HL-60 (cell line): ENCODE results near the gene NLGN1.

Experiments used
- GABPA ChIP-seq: IDR thresholded peaks from 2 replicates; pipeline ENCODE4 v1.6.1; 2012; ENCODE audit warnings: low read depth
- POLR2AphosphoS5 ChIP-seq: IDR thresholded peaks from 2 replicates; pipeline ENCODE4 v1.6.1; 2012; ENCODE audit warnings: low read depth
- TF ChIP-seq, protein P1 (sequence below): IDR thresholded peaks from one replicate; pipeline ENCODE4 v1.5.1; 2011; ENCODE audit warnings: low read length, control low read depth, inconsistent platforms; ENCODE audit not compliant: insufficient read depth

DNA sequence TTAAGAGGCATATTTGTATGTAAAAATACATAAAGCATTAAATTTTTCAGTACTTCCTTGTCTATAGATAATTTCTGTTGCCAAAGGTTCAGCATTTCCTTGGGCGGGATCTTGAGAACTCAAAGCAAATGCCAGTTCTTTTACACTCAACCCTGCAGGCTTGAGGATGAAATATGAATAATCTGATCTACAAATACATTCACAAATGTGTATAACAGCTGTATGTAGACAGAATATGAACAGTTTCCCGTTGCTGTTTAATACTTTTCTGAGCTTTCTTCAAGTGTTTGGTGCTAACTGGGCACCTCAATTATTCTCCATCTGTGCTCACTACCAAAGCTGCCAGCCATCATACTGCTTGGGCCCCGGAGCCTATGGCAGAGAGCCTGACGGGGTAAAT, 661.3 kb downstream of the NLGN1 start:
- TF ChIP-seq POLR2AphosphoS5 (no peak), GABPA (no peak)
- TF ChIP-seq, protein P1, sequence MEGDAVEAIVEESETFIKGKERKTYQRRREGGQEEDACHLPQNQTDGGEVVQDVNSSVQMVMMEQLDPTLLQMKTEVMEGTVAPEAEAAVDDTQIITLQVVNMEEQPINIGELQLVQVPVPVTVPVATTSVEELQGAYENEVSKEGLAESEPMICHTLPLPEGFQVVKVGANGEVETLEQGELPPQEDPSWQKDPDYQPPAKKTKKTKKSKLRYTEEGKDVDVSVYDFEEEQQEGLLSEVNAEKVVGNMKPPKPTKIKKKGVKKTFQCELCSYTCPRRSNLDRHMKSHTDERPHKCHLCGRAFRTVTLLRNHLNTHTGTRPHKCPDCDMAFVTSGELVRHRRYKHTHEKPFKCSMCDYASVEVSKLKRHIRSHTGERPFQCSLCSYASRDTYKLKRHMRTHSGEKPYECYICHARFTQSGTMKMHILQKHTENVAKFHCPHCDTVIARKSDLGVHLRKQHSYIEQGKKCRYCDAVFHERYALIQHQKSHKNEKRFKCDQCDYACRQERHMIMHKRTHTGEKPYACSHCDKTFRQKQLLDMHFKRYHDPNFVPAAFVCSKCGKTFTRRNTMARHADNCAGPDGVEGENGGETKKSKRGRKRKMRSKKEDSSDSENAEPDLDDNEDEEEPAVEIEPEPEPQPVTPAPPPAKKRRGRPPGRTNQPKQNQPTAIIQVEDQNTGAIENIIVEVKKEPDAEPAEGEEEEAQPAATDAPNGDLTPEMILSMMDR: no peak
